NCI-H526 treated with DMSO at 0.1 percent for 48 hours (cell line): Measurements from ENCODE around the gene CDH4.

Experiments used
- DNase-seq: peaks from one replicate; lab custom pipeline; 2025; lab: John Stamatoyannopoulos, UW

The CDH4 gene

DNA sequence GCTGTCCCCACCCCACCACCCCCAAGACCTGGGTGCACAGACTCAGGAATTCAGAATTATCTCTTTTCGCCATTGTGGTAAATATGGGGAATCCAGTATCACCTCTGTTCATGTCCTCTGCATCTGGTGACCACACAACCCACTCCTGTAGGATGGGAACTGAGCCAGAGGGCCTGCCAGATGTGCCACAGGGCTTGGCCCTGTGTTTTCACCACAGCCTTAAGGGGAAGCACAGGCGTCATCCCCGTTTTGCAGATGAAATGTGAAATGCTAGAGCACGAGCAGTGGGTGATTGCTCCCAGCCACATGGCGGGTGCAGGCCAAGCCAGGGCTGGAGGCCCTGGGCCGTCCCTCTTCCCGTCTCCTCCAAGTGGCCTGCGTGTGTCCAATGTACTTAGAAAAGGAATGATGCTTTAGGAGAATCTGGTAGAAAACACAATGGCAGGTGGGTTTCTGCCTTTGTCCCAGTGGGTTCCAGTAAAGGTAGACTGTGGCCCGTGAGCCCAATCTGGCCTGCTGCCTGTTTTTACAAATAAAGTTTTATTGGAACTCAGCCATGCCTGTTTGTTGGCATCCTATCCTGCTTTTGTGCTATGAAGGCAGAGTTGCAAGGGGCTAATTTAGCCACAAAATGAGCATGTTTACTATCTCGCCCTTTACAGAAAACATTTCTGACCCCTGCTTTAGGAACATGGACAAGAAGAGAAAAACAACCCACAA is 309.2 kb downstream of the CDH4 start:
- DNase-seq = no peak

DNA sequence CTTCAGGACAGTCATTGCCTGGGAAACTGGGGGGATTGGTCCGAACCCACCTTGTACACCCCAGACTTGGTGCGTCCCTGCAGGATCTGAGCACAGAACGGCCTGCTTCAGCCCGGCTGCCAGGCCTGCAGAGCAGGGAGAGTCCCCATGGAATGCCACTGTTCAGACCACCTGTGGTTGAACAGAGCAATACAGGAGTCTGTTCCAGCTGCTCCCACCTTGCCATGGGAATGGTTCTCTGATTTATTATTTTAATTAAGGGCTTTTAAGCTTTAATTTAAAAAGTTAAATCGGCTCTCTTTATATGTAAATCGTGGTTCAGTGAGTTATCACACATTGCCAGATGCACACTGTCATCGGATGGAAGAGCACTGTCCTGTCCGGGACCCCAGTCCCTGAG is 310.4 kb downstream of the CDH4 start:
- DNase-seq = no peak

DNA sequence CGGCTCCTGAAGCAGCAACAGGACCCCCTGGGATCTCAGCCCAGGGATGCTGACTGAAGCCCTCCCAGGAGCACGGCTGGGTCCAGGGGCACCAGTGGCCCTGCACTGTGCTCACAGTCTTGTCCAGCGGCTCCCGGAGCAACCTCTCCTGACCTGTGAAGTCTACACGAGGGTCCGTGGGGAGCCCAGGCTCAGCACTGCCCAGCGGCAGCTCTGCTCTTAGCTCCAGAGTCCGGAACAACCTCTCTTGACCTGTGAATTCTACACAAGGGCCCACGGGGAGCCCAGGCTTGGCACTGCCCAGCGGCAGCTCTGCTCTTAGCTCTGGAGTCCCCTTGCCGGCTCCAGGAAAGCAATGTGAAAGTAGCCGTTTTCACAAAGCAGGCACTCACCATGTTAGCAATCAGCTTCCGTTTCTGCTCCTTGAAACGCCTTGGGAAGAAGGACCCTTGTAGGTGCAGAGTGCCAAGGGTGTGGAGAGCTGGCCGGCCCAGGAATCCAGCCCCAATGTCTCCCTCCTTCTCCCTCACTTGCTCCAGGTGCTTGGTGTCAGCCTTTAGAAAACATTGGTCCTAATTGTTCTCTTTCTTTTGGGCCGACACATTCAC is 310.9 kb downstream of the CDH4 start:
- DNase-seq = no peak

DNA sequence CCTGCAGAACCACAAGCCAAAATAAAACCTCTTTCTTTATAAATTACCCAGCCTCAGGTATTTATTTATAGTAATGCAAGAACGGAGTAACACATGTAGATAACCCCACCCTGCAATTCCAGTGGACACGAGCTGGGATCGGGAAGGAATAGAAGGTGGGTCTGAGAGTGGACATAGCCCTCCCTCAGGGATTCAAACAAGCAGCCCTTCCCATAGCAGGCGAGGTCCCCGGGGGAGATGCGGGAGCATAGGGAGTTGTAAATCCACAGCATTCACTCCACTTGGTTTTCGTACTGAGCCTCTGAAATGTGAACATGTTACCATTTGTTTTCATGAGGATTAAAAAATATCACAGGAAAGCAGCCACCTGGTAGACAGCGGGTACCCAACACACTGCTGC is 312.6 kb downstream of the CDH4 start:
- DNase-seq = no peak

DNA sequence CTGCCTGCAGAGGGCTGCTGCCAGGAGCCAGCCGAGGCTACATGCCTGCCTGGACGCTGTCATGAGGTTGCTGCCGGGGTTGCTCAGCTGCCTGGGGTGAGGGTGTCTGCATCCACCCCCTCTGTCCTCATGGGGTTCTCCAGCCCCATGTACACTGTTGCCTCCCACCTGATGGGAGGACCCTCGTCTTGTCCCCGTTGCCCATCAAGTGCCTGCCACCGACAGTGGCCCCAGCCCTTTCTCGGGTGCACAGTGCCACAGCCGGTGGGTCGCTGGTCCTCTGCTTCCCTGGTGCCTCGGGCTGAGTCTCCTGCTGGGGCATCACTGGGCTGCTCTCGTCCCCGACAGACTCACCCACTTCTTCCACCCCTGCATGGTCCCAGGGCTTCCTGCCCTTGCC is 313.7 kb downstream of the CDH4 start:
- no peak for DNase-seq

DNA sequence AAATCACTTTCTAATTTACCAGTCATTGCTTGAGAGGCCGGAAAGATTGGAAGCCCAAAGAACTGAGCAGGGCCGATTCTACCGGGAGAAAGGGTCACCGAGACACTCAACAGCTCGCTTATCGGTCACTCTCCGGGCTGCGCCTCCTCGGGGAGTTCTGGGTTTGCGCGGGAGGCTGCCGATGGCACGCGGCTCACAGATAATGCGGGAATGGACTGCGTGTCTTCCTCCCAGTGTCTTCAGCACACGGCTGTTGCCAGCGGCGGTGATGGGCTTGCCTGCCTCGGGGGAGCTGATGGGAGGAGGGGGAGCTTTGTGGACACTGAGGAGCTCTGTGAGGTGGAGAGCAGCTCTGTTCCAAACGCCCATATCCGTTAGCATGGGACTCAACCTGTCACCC is 314.6 kb downstream of the CDH4 start:
- DNase-seq = no peak

DNA sequence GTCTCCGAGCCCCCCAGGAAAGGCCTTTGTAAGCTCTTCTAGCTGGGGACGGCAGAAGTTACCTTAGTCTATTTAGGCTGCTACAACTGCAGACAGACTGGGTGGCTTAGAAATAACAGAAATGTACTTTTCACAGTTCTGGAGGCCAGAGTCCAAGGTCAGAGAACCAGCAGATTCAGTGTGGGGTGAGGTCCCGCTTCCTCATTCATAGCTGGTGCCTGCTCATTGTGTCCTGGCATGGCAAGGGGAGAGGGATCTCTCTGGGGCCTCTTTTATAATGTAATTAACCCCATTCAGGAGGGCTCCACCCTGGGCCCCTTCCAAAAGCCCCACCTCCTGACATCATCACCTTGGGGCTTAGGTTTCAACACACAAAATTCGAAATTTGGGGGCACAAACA is 315.1 kb downstream of the CDH4 start:
- no peak for DNase-seq

DNA sequence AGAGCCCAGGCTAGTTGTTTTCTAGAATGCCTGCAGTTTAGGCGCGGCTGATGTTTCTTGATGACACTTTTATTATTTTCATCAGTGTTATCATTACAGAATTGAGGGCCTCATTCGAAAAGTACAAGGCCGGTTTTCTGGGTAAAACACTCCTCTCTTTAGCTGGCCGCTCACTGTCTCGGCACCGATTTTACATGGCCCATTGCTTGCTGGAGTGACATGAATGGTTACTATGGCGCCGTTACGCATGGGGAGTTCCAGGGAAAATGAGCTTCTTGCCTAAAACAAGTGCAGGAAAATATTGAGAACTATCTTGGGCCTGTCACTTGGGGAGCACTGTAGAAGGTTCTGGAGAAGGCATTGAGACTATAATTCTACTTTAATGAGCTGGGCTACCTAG is 317.8 kb downstream of the CDH4 start:
- no peak for DNase-seq

DNA sequence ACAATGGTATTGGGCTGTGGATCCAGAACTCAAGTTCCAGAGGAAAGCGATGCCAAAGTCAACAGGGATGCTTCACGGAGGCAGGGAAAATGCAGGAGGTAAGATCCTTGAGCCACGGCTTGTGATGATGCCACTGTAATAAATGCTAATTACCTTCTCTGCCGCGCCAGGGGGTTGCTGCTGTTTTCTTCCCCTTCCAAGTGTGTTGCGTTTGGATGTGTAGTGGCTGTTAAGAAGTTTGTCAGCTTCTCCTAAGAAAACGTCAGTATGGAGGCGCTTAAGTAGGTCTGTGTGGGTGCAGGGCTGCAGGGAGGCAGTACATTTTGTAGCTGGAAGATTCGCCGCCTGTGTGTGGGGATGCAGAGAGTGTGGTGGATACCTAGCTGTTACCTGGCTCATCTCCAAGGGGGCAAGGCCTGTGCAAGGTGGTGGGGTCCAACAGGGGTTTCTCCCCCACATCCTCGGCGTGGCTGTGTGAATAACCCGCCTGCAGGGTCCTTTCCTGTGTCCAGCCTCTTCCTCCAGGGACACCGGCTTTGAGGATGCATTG is 318.7 kb downstream of the CDH4 start:
- no peak for DNase-seq

DNA sequence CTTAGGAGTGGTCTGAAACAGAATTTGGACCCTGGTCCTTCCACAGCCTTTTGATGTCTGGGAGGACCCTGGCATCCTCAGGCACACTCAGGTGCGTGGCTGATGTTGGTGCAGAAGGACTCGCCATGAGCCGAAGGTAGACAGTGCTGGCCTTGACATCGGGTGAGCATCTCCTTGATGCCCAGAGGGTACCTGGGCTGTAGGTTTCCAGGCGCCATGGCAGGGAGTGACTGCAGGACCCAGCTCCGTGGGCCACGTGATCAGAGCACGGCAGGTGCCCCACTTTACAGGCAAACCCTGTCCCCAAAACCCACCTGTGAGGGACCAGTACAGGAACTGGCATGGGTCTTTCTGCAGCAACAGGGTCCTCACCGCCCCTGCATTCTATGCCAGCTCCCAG is 319.2 kb downstream of the CDH4 start:
- DNase-seq = no peak

DNA sequence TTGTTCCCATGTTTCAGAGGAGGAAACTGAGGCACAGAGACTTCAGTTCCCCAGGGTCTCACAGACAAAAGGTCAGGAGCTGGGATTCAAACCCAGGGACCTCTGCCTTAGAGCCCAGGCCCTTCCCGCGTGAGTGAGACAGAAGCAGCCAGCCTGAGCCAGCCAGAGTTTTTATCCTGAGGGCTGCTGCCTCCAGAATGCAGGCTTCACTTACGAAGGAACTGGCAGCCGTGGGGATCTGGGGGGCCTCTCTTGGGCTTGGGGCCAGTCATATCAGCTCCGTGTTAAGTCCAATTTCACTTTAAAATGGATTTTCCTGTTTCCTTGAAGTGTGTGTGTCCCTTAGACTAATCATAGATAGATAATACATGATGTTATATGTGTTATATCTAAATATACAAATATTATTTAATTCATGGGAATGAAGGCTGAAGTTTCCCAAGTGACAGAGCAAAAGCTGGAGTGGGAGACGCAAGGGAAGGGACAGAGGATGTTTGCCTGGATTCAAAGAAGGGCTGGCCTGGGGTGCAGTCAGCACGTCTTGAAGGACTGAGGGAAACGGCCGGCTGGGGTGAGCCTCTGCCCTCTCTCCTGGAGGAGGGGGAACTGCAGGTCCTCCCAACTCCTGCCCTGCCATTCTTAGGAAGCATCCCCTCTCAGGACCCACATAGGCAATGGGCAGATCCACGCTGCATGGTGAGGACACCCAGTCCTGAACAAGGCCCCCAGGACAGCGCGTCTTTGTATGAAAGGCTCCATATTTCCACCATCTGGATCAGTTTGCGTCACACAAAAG is 320.1 kb downstream of the CDH4 start:
- no peak for DNase-seq

DNA sequence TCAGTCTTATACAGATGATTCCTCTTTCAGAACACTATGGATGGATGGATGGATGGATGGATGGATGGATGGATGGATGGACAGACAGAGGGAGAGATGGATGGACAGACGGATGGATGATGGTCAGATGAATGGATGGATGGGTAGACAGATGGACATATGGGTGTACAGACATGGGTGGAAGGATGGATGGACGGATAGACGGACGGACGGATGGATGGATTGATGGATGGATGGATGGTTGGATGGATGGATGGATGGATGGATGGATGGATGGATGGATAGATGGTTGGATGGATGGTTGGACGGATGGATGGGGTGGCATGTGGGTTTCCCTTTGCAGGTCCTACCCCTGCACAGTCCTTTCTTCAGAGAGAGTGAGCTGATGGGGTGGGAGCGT is 320.7 kb downstream of the CDH4 start:
- no peak for DNase-seq

DNA sequence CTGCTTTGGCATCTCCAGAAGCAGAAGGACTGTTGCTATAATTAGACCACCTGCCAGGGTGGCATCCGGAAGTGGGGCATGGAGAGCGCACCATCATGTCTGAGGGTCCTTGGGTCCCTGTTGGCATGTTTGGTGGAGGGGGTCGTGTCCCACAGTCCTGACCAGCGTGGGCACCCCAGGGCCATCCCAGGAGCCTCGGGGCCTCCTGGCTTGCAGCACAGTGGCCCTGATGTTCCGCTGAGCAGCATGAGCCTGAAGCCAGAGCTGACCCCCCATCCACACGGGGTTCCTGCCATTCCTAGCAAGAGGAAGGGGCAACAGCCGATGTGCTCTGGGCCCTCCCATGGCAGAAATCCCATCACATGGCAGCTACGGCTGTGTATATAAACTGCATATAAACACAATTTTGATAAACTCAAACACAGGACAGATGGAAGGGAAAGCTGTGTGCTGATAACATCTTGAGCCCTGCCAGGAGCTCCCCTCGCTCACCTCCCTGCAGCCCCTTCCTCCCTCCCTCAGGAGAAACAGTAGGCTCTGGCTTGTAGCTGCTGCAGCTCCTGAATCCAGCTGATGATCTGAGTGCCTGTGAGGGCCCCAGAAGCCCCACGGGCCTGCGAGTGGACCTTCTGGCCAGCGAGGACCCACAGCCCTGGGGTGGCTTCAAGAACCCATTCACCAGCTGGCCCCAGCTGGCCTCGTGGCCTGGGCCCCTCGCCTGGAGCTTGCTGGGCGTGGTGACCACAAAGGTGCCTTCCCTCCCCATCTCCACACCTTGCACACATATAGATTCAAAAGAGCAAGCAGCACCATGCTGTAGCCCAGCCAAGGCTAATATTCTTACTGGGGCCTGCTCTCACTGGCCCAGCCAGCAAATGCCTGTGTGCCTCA is 321.6 kb downstream of the CDH4 start:
- DNase-seq = no peak

DNA sequence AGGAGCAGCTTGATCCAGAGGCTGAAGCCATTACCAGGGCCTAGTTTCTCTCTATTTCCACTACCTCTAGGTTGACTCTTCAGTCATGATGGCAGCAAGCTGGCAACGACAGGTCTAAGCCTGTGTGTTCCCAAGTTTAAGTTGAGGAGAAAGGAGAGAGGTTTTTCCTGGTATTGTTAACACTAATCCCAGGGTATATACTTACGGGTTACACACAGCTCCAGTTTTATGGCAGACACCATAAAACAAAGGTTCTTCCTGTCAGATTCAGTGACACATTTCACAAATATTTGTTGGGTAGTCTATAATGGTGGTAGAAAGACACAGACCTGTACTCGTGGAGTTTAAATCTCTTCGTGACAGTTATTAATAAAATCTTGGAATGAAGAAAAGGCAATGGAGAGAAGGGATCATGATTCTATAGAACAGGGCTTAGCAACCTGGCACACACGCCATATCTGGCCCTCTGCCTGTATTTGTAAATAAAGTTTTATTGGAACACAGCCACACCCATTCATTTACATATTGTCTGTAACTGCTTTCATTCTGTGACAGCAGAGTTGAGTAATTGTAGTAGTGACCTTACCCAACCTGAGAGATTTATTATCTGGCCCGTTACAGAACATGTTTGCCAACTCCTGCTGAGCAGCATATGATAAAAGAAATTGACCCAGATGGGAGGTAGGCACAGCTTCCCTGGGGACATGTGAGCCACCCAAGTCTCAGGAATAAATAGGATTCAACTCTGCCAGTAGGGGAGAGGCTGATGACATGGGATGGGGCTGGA is 323.3 kb downstream of the CDH4 start:
- DNase-seq = no peak

DNA sequence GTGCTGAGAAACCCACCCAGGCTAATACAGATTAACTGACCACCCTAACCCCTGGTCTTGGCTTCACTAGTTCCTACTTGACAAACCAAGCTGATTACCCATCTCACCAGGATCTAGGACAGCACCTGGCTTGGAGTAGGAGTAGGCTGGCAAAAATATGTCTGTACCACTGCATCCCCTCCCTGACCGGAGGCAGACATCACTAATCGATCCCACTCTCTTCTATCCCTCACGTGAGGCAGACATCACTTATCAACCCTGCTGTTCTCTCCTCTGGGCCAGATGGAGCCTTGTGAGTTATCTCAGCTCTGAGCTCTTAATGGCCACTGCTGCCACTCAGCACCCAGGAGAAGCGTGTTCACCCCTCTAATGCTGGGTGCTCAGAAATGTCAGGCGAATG is 324.3 kb downstream of the CDH4 start:
- no peak for DNase-seq

DNA sequence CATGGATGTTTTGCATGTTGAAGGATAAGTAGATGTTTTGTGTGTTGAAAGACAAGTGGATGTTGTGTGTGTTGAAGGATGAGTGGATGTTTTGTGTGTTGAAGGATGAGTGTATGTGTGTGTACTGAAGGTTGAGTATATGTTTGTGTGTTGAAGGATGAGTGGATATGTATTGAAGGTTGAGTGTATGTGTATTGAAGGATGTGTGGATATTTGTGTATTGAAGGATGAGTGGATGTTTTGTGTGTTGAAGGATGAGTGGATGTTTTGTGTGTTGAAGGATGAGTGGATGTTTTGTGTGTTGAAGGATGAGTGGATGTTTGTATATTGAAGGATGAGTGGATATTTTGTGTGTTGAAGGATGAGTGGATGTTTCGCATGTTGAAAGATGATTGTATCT is 325.0 kb downstream of the CDH4 start:
- DNase-seq = no peak

DNA sequence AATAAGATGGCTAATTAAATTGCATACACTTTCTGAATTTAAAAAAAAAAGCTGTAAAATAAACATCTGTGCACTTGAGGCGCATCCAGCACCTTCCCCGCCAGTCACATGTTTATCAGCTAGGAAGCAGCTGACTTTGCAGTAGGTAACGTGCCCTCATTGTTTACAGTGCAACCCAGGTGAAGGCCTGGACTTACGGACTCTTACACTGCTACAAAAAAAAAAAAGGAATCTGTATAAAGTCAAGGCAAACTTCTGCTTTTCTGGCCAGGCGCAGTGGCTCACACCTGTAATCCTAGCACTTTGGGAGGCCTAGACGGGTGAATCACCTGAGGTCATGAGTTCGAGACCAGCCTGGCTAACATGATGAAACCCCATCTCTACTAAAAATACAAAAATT is 327.8 kb downstream of the CDH4 start:
- no peak for DNase-seq

DNA sequence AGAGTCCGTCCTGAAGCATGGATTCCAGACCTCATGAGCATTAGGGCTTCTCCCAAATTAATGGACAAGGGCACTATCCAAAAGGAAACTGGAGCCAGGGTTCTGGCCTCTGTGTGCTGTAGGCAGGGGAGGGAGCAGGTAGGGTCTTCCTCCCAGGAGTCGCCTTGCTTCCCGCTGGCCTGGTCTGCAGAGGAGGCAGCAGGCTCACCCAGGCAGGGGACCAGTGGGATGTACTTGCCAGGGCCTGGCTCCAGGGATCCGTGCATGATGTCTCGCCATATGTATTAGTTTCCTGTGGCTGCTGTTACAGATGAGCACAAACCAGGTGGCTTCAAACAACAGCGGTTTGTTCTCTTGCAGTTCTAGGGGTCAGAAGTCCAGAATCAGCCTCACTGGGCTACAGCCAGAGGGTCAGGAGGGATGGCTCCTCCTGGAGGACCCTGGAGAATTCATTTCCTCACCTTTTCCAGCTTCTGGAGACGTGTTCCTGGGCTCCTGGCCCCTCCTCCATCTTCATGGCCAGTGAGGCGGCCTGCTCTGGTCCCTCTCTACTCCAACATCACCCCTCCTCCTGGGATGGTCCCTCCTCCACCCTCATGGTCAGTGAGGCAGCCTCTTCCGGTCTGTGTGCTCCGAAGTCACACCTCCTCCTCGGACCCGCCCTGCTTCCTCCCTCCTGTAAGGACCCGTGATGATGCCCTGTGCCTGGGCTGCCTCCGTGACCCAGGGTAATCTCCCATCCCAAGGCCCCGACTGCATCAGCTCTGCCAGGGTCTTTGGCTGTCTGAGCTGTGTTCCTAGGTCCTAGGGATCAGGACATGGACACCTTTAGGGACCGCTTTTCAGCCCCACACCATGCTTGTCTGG is 329.1 kb downstream of the CDH4 start:
- DNase-seq = no peak

DNA sequence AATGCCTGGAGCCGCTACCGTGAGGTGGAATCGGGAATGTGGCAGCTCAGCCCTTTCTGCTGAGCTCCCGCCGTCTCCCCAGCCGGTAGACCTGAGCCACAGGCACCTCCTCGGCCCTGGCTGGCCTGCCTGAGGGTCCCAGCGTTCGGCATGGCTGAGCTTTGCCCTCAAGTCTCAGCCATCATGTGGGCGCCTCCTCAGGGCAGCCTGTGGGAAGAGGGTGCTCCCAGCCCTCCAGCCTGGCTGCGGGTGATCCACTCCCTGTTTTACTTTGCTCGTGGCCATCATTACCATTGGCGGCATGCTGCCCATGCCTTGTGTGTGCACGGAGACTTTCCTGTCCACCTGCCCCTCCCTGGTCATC is 329.7 kb downstream of the CDH4 start:
- DNase-seq = no peak

DNA sequence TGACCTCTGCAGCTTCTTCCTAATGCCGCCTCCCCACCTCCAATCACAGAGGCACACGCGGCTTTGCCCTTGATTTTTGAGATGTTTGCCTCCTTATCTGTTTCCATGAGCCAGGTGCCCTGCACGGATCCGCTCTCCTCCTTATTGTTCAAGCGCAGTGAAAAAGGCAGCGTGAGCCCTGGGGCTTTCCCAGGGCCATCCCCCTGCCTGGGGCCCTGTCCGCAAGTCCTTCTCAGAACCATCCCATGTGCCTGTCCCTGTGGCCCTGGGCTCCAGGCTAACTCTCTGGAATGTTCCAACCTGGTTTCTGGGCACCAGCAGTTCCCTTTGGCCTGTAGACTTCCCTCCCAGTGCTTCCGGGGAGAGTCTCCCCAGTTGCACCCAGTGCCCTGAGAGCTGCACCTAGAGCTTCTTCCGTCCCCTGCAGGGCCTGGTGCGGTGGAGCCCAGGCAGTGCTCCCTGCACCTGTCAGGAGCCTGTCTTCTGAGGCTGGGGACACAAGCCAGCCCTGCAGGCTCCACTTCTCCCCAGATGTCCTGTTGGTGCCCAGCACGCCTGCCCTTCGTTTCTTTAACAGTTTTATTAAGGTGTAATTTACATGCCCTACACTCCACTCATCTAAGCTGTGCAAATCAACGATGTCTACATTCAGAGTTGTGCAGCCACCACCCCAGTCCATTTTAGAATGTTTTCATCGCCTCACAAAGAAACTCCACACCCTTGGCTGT is 330.3 kb downstream of the CDH4 start:
- no peak for DNase-seq
